Measurements from ENCODE around the gene NUDCD2. TPM values are rescaled to one million over a fixed set of nuclear protein-coding genes. Genes with fewer than 3 reads are reported as not detected.

Gene NUDCD2
- 10 to 100 TPM; 60.5 to 63.0 TPM for total RNA-seq

- ATAC-seq (peak; percentile 85 to 86), DNase-seq (ENCODE audit: low spot score in 2 of 2) (peak; percentile 90 to 96)
- peak within 1 kb of the TSS; percentile 99 for H3K27ac Mint-ChIP-seq
- peaks cover 37 to 48% of the 10 kb centered on the region in 2 donors for H3K36me3 Mint-ChIP-seq
- no peaks in the 10 kb centered on the region for H3K9me3 Mint-ChIP-seq
These were observed at the start of gene NUDCD2 for GRCh38 chr5:163459819-163460561. TSS of gene NUDCD2 (minus strand) at chr5:163460102. CDS start at chr5:163460050, 52 bp downstream.

GRCh38 chr5:163509291-163509951 lies 49.5 kb upstream of the NUDCD2 start:
- no peak for ATAC-seq
- Mint-ChIP-seq H3K27ac (peak overlapping the region; percentile 99 to 100), H3K9me3 (no peaks in the 10 kb centered on the region), H3K36me3 (peaks cover 11 to 15% of the 10 kb centered on the region in 2 donors)
- no peak for DNase-seq (ENCODE audit: low spot score in 2 of 2)

DNA sequence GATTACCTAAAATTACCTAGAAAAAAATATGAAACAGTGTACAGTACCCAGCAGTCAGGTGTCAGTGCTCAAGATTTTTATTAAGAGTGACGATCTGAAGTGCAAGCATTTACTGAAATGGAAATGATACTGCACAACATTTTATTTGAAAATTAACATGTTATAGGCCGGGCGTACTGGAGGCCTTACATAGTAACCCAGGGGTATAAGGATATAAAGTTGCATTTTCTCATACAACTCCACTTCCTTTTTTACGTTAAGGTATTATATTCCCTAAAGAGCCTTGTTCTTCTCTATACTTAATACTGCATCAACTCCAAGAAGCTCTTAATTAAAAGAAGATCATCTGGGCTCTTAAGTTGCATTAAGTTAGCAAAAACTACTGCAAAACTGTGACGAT lies 48.9 kb upstream of the NUDCD2 start:
- no peak for ATAC-seq
- Mint-ChIP-seq H3K36me3 (peaks cover 11 to 15% of the 10 kb centered on the region in 2 donors), H3K9me3 (no peaks in the 10 kb centered on the region)

GRCh38 chr5:163506726-163507125 lies 46.8 kb upstream of the NUDCD2 start:
- Mint-ChIP-seq H3K9me3 (no peaks in the 10 kb centered on the region), H3K27ac (peak overlapping the region; percentile 99 to 100), H3K36me3 (peaks cover 11 to 15% of the 10 kb centered on the region in 2 donors)
- DNase-seq (ENCODE audit: low spot score in 2 of 2), result no peak
- peak; percentile 39 to 43 for ATAC-seq

More for the DNA sequence above, 48.9 kb upstream of the NUDCD2 start:
- no peak for DNase-seq (ENCODE audit: low spot score in 2 of 2)
- H3K27ac Mint-ChIP-seq, result peak overlapping the region; percentile 99 to 100

DNA sequence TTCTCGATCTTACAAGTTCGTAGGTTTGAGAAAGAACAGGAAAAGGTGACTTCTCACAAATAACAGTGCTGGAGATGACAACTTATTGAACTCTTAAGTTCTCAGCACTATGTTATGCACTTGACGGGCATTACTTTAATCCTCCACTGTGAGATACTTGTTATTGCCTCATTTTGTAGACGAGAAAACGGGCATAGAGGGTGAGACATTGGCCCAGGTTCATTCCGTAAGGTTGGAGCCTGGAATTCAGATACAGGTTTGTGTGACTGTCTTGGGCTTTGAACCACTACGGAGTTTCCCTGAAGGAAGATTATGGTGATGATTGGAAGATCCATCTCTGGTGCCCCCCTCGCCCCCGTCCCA lies 46.2 kb upstream of the NUDCD2 start:
- ATAC-seq, result peak; percentile 60 to 67
- H3K9me3 Mint-ChIP-seq, result no peaks in the 10 kb centered on the region
- peaks cover 11 to 15% of the 10 kb centered on the region in 2 donors for H3K36me3 Mint-ChIP-seq
- DNase-seq (ENCODE audit: low spot score in 2 of 2), result peak in 1 of 2 donors; percentile 29
- H3K27ac Mint-ChIP-seq, result peak overlapping the region; percentile 99 to 100

GRCh38 chr5:163505368-163506094 lies 45.6 kb upstream of the NUDCD2 start, which contains the start of gene MAT2B:
TSS of gene MAT2B (plus strand) at chr5:163505619. CDS start at chr5:163505687, 68 bp downstream.
- Mint-ChIP-seq H3K36me3 (peaks cover 11 to 15% of the 10 kb centered on the region in 2 donors), H3K27ac (peak within 1 kb of the TSS; percentile 99 to 100), H3K9me3 (no peaks in the 10 kb centered on the region)
- ATAC-seq, result peak; percentile 87 to 88
- peak; percentile 93 to 95 for DNase-seq (ENCODE audit: low spot score in 2 of 2)

GRCh38 chr5:163505049-163505367 lies 45.1 kb upstream of the NUDCD2 start:
- peak overlapping the region; percentile 99 to 100 for H3K27ac Mint-ChIP-seq
- peak; percentile 1 to 4 for ATAC-seq
- no peaks in the 10 kb centered on the region for H3K9me3 Mint-ChIP-seq
- no peak for DNase-seq (ENCODE audit: low spot score in 2 of 2)
- peaks cover 11 to 15% of the 10 kb centered on the region in 2 donors for H3K36me3 Mint-ChIP-seq

GRCh38 chr5:163504079-163504931 lies 44.4 kb upstream of the NUDCD2 start:
- DNase-seq (ENCODE audit: low spot score in 2 of 2) (peak in 1 of 2 donors; percentile 65), ATAC-seq (peak in 1 of 2 donors; percentile 1)
- Mint-ChIP-seq H3K36me3 (peaks cover 11 to 15% of the 10 kb centered on the region in 2 donors), H3K27ac (peak overlapping the region; percentile 99 to 100), H3K9me3 (no peaks in the 10 kb centered on the region)

DNA sequence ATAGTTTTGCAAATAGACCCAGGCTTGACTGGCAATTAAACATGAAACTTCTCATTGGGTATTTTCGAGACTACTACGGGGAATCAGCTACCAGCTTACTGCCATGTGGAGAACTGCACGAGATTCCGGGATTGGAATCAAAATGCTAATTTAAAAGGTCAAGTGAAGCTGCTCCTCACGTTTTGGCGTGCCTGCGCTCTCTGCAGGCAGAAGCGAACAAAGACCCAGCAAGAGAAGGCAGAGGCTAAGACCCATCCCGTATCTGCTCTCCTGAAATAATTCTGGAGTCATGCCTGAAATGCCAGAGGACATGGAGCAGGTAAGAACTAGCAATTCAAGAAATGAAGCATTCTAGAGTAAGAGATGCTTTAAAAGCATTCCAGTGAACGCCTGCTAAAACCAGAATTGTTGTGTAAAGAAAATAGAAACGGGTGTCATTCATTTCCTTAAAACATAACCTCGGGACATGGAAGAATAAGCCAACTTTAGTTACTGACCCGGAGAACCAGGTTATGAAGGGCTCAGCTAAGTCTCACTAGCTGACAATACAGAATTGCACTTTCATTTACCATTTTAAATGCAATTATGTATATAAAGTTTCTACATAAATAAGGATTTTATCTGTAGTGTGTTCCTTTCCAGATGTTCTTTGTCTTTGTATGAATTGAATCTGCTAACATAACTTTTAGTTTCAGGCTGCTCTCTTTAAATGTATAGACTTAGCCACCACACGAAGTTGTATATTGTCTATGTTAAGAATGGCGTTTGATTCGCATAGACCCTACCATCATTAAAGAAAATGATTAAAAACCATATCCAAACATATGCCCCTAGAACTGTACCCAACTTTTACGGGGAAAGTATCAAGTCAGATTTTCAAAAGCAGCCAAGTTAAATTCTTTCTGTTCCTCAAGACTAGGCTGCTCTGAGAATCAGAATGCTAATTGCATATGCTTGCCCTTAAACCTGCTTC lies 43.5 kb upstream of the NUDCD2 start:
- Mint-ChIP-seq H3K9me3 (no peaks in the 10 kb centered on the region), H3K27ac (peak overlapping the region; percentile 99 to 100), H3K36me3 (peaks cover 10 to 11% of the 10 kb centered on the region in 2 donors)
- DNase-seq (ENCODE audit: low spot score in 2 of 2), result no peak
- no peak for ATAC-seq

DNA sequence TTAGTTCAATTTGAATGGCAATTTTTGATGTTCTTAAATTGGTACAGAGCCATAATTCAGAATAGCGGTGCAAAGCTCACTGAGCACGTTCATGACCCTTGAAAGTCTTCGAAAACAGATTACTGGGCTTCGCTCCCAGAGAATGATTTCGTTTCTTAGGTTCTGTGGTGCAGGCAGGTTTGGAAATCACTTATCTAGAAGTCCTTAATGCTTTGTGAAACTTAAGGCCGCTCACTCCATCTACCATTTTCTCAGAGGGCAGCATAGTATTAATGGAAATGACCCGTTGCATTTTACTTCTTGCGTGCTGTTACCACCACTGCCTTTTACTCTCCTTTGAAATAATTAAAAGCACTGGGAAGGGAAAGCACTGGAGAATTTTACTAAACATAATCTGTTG lies 42.6 kb upstream of the NUDCD2 start:
- Mint-ChIP-seq H3K27ac (peak overlapping the region in 1 of 2 donors; percentile 100), H3K36me3 (peaks cover 9 to 11% of the 10 kb centered on the region in 2 donors), H3K9me3 (no peaks in the 10 kb centered on the region)
- DNase-seq (ENCODE audit: low spot score in 2 of 2) (no peak), ATAC-seq (no peak)

DNA sequence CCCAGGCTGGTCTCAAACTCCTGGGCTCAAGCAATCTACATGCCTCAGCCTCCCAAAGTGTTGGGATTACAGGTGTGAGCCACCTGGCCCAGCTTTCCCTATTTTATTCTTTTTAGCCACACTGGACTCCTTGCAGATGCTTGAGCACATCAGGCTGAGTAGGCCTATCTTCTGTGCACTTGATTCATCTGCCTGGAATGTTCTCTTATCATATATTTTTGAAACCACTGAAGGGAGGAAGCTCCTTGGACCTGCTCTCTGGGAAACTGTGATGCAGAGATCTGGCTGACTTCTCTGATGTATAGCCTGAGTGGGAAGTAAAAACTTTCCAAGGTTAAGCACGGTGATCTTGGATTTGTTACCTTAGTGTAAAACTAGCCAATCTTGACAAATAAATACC lies 39.0 kb upstream of the NUDCD2 start:
- no peak for DNase-seq (ENCODE audit: low spot score in 2 of 2)
- no peak for ATAC-seq
- Mint-ChIP-seq H3K9me3 (no peaks in the 10 kb centered on the region), H3K36me3 (no peaks in the 10 kb centered on the region), H3K27ac (no peak overlapping the region)

GRCh38 chr5:163497315-163497714 lies 37.4 kb upstream of the NUDCD2 start:
- ATAC-seq (no peak), DNase-seq (ENCODE audit: low spot score in 2 of 2) (no peak)
- Mint-ChIP-seq H3K9me3 (no peaks in the 10 kb centered on the region), H3K27ac (no peak overlapping the region), H3K36me3 (peaks cover 0 to 7% of the 10 kb centered on the region in 2 donors)

- ATAC-seq (no peak), DNase-seq (ENCODE audit: low spot score in 2 of 2) (no peak)
- Mint-ChIP-seq H3K27ac (no peak overlapping the region), H3K36me3 (peaks cover 4 to 13% of the 10 kb centered on the region in 2 donors), H3K9me3 (no peaks in the 10 kb centered on the region)
These were observed 36.4 kb upstream of the NUDCD2 start for GRCh38 chr5:163496286-163496685.

DNA sequence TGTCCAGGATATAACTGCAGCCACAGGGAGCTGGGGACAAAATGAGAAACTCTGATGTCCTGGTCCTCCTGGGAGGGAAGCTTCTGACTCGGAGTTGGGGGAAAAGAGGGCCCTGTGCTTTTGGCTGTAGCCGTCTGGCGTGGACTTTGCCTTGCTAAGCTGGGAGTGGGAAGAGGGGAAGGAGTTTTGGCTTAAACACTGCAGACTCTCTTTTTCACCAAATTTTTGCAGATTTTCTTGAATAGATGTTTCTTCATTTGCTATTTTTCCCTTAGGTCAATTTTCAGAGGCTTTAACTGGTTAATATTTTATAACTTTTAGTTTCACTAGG lies 29.8 kb upstream of the NUDCD2 start:
- H3K36me3 Mint-ChIP-seq, result peaks cover 15 to 48% of the 10 kb centered on the region in 2 donors
- ATAC-seq (no peak), DNase-seq (ENCODE audit: low spot score in 2 of 2) (no peak)
- no peak overlapping the region for H3K27ac Mint-ChIP-seq
- no peaks in the 10 kb centered on the region for H3K9me3 Mint-ChIP-seq

DNA sequence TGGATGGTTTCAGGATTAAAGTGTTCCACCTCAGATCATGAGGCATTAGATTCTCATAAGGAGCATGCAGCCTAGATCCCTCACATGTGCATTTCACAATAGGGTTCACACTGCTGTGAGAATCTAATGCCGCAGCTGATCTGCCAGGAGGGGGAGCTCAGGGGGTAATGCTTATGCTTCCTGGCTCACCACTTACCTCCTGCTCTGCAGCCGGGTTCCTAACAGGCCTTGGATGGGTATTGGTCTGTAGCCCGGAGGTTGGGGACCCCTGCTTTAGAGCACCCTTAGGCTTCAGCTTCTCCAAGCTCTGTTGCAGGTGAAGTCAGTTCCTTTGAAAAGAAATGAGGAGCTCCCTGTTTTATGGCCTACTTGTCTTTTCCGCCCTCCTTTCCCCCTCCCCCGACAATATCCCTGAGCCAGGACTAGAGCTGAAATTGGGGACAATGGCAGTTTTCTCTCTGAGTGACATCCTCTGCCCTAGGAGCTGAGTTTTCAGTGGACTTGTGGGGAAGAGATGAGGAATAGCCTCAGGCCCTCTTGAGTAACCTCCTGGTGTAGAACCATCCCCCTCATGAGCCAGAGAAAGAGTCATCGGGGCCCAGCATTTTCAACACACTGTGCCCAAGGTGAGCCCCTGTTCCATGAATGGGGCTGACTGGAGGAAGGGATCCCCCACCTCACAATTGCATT lies 29.3 kb upstream of the NUDCD2 start:
- ATAC-seq (no peak), DNase-seq (ENCODE audit: low spot score in 2 of 2) (no peak)
- Mint-ChIP-seq H3K9me3 (no peaks in the 10 kb centered on the region), H3K36me3 (peaks cover 15 to 51% of the 10 kb centered on the region in 2 donors), H3K27ac (no peak overlapping the region)
